GM19023 (cell line): ENCODE measurements around the gene DNMBP.
"Not testable (repeated sequence)": the region's sequence is repeated elsewhere in the genome, so short reads cannot be mapped to it uniquely, and the experiment has no call there.

Experiments
- ATAC-seq: cut with Tn5 transposase; IDR thresholded peaks from one replicate; pipeline ENCODE4 v1.9.1; 2021; ENCODE audit warnings: mild to moderate bottlenecking, moderate library complexity; ENCODE audit not compliant: unreplicated experiment

The DNMBP gene

DNA sequence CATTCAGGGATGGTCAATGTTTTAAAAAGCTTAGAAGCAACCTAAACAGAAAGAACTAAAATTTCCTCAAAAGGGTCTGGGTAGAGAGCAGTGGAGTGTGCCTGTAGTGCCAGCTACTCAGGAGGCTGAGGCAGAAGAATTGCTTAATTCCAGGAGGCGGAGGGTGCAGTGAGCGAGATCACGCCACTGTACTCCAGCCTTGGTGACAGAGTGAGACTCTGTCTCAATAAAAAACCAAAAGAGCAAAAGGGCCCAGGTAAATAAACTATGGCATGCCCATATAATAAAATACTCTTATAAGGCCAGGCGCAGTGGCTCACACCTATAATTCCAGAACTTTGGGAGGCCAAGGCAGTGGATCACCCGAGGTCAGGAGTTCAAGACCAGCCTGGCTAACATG is 93.0 kb downstream of the DNMBP start:
- no peak for ATAC-seq

DNA sequence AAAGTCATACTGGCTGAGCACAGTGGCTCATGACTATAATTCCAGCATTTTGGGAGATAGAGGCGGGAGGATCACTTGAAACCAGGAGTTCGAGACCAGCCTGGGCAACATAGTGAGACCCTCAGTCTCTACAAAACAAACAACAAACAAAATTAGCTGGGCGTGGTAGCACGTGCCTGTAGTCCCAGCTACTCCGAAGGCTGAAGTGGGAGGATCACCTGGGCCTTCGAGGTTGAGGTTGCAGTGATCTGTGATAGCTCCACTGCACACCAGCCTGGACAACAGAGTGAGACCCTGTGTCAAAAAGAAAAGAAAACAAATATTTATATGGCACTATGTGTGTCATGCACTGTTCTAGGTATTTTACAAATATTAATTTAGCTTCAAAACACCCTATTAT is 94.3 kb downstream of the DNMBP start:
- ATAC-seq = no peak

- no peak for ATAC-seq
These were observed 95.5 kb downstream of the DNMBP start for GRCh38 chr10:99914236-99914635.

DNA sequence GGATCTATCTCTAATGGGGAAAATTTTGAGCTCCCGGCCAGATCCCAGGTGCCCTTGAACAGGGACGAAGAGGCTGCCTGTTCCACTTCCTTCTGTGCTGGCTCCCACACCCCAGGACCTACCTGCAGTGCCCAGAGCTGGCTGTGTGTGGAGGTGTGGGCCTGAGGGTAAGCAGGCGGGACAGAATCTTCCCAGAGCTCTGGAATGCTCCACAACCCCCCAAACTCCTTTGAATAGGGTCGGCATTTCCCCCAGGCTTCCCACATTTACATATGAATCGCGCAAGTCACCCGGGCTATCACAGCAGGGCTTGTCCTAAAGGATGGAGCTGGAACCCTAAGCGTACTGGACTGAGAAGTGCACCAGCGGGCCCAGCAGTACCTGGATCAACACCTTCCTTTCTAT is 95.9 kb downstream of the DNMBP start:
- no peak for ATAC-seq

DNA sequence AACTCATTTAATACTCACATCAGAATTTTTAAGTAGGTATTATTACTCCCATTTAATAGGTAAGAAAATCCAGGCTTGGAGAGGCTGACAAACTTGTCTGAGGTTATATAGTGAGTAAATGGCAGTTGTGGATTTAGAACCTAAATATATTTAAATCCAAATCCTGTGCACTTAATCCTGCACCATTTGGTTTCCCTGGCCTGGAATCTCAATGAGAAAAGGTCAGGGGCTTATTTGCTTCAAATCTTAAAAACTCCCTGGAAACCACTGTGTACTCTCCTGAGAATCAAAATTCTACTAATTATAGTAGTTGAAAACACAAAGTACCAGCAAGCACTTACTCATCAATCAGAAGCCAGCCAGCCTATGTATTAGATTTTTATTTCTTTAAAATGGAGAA is 97.7 kb downstream of the DNMBP start:
- no peak for ATAC-seq

DNA sequence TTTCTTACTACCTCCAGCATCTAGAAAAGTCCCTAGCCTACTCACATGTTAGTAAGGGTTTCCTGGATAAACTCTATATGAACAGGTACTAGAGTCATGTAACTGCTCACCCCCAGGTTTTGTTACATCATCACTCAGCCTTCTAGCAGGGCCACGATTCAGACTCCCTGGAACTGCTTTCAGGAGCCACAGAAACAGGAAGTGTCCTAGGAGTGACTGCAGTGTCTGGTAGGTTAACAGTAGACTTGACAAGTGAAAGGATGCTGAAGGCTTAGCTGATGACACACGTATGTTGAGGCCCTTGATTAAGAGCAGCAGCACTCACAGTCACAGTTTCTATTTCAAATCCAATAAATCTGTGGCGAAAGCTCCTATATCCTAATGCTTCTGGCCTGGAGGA is 101.2 kb downstream of the DNMBP start:
- ATAC-seq = no peak

DNA sequence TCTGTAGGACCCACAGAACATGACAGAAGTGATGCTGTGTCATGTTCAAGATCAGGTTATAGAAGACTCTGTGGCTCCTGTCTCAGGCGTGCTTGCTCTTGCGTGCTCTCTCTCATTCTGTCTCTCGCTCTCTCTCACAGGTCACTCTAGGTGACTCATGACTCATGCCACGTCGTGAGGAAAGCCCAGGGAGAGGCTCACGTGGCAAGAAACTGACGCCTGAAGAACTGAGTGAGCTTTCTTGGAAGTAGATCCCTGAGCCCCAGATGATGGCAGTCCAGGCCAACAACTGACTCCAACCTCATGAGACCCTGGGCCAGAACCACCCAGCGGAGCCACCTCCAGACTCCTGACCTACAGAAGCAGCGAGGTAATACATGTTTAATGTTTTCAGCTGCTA is 103.3 kb downstream of the DNMBP start:
- ATAC-seq = no peak

DNA sequence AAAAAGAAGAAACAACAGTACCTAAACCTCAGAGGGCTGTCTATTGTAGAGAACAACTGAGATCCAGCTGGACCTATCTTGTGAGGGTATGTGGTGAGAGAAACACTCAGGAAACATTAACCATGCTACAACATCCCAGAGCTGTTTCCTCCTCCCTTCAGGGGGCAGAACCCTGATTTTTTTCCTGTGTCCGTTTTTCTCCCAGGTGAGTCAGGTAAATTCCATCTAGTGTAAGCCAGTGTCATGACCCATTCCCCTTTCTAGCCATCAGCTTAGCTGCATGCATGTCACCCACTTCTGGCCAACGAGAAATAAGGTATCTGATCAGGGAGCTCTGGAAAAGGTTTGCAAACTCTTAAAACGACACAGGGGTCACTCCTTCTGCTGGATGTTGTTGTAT is 103.8 kb downstream of the DNMBP start:
- no peak for ATAC-seq

DNA sequence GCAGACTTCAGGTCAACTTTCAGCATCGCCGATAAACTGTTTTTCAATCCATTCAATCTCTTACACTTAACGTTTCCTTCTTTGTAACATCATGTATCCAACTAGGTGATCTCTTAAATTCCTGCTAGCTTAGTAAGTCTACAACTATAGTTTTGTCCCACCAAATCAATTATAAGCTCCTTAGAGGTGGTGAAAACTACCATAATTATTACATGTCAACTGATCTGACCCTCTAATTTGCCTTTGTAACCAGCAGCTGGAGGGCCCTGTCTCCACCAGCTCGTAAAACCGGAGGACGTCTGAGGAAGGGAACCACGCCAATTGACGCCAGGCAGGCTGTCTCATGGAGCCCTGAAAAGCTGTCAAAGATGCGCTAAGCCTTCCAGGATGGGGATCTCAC is 113.9 kb downstream of the DNMBP start:
- no peak for ATAC-seq

DNA sequence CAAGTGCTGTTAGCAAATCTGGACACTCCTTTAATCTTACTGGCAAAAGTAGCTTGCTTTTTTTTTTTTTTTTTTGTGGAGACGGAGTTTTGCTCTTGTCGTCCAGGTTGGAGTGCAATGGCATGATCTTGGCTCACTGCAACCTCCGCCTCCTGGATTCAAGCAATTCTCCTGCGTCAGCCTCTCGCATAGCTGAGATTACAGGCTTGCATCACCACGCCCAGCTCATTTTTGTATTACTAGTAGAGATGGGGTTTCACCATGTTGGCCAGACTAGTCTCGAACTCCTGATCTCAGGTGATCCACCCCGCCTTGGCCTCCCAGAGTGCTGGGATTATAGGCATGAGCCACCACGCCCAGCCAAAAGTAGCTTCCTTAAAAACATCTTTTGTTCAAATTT is 114.7 kb downstream of the DNMBP start:
- ATAC-seq = not testable (repeated sequence)

GRCh38 chr10:99894613-99895012 is 115.1 kb downstream of the DNMBP start:
- no peak for ATAC-seq

GRCh38 chr10:99888622-99889021 is 121.1 kb downstream of the DNMBP start:
- no peak for ATAC-seq

DNA sequence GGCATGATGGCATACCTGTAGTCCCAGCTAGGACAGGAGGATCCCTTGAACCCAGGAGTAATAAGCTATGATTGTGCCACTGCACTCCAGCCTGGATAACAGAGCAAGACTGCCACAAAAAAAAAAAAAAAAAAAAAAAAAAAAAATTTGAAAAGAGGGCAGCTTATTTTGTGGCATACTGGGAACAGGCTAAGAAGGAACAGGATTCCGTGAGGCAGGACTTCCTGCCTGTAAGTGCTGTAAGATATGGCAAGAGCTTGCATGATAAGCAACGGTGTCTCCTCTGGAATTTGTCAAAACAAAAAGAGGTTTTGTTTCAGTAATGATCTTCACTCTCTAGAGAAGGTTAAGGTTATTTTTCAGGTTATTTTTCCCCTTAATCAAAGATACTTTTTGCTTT is 126.2 kb downstream of the DNMBP start:
- no peak for ATAC-seq

- ATAC-seq = no peak
These were observed 128.4 kb downstream of the DNMBP start for GRCh38 chr10:99881371-99881770.

DNA sequence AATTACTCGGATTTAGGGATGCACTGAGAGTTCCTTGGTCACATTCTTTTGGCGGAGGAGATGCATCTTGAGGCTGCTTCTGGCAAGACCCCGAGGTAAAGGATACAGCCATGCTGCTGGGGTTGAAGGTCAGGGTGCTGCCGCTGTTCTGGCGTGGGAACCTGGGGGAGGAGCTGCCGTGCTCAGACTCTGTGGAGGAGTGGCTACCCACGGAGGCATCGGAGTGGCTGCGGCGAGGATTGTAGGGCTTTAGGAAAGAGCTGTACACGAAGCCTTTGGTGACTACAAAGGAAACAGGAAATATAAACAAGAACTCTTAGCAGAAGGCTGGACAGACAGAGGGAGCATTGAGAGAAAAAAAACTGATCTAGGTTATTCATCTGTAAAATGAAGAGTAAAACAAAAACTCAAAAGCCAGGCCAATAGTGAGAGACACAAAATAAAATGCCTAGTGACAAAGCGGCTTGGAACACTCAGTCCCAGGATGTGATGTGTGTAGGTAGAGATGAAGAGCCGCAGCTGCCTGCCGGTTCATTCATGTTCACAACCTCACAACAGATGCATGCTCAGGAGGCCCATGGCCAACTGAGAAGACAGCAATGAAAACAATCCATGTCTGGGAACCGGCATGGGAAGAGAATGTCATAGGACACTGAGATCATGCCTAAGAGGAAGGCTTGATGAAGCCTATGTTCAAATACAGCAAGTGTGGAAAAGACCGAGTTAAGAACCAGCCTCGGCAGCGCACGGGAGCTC is 129.5 kb downstream of the DNMBP start:
- no peak for ATAC-seq

DNA sequence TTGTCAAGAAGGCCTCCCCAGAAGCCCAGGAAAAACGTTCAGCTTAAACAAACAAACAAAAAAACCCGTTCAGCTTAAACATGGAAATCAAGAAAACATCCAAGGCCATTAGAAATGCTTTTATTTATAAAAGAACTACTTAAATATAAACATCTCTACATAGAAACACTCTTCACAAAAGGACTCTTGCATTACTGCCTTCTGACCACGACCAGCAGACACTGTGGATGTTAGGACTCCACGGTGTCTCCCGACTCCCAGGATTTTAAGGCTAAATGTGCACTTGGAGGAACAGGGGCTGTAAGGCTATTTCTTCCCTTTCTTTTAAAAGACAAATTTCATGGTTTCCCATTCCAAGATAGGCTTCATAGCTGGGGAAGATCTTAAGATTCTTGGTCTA is 134.3 kb downstream of the DNMBP start:
- no peak for ATAC-seq

DNA sequence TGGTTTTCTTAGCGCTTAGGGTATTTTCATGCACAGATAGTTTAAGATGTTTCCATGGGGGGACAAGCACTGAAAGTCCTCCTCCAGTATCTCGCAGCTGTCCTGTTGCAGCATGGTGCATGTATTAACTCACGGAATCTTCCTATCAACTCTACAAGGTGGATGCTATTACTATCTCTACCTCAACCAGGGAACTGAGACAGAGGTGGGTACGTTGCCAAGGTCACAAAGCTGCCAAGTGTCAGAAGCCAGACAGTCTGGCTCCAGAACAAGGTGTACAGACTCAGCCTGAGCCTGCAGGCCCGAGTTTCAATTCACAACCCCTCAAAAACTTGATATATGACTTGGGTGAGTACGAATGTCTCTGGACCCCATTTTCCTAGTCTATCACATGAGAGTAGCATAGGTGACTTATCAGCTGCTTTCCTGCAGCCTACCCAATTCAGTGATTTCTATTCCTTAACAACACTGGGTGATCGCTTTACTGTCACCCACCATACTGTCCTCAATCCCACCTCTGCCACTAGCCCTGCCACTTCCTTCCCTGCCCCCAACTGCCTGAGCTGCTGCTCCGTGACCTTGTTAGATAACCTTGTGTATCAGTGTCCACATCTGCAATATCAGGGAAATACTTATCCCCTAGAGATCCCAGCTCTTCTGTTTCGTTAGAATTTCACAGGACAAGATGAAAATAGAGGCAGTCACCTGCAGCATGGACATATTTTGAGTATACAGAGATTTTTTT is 135.2 kb downstream of the DNMBP start:
- ATAC-seq = no peak

DNA sequence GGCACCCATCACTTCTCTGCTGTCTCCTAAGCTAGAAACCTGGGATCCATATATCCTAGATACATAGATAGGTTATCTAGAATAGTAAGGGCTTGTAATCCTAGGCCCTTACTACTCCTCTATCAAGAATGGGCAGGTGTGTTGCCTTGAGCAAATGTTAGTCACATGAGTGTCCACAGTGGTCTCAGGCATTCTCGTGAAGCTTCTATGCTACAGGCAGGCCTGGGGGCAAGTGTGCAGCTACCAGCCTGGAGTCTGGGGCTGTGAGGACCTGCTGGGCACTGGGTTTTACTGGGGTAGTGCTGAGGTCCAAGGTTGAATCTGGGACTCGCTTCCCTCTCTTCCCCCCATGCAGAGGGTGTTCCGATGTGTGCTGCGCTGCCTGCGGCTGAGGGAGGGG is 135.9 kb downstream of the DNMBP start:
- ATAC-seq = no peak

- ATAC-seq = no peak
These were observed 137.2 kb downstream of the DNMBP start for GRCh38 chr10:99872367-99873162.

GRCh38 chr10:99870123-99870730 is 139.5 kb downstream of the DNMBP start:
- ATAC-seq = no peak

DNA sequence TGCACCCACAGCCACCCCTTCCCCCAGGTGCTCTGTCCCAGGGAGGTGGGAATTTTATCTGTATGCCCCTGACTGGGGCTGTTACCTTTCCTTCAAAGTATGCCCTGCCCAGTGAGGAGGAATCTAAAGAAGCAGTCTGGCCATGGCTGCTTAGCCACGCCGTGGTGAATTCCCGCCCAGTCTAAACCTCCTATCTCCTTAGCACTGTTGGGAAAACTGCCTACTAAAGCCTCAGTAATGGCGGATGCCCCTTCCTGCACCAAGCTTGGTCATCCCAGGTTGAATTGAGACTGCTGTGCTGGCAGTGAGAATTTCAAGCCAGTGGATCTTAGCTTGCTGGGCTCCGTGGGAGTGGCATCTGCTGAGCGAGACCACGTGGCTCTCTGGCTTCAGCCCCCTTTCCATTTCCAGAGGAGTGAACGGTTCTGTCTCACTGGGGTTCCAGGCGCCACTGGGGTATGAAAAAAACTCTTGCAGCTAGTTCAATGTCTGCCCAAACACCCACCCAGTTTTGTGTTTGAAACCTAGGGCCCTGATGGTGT is 140.1 kb downstream of the DNMBP start:
- ATAC-seq = no peak
